Neural progenitor cell (in vitro differentiated cells): ENCODE data around the gene CYBA.

Source experiments
- EZH2 ChIP-seq: fragments of 200-600 bp; sonication (generic); IDR thresholded peaks from 2 replicates; pipeline ENCODE4 v1.6.1; 2017; ENCODE audit warnings: antibody characterized with exemption, mild to moderate bottlenecking, moderate library complexity
- TF ChIP-seq, protein P1 (sequence below): fragments of 200-600 bp; sonication (generic); IDR thresholded peaks from 2 replicates; pipeline ENCODE4 v1.5.1; 2017; ENCODE audit warnings: antibody characterized with exemption, mild to moderate bottlenecking

GRCh38 chr16:88643644-88643932 lies 7.3 kb downstream of the CYBA start:
- TF ChIP-seq, protein P1, sequence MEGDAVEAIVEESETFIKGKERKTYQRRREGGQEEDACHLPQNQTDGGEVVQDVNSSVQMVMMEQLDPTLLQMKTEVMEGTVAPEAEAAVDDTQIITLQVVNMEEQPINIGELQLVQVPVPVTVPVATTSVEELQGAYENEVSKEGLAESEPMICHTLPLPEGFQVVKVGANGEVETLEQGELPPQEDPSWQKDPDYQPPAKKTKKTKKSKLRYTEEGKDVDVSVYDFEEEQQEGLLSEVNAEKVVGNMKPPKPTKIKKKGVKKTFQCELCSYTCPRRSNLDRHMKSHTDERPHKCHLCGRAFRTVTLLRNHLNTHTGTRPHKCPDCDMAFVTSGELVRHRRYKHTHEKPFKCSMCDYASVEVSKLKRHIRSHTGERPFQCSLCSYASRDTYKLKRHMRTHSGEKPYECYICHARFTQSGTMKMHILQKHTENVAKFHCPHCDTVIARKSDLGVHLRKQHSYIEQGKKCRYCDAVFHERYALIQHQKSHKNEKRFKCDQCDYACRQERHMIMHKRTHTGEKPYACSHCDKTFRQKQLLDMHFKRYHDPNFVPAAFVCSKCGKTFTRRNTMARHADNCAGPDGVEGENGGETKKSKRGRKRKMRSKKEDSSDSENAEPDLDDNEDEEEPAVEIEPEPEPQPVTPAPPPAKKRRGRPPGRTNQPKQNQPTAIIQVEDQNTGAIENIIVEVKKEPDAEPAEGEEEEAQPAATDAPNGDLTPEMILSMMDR = no peak
- TF ChIP-seq EZH2 = no peak
